CD4-positive, alpha-beta T cell treated with Interleukin-6 at 100 ng/mL for 8 hours (primary cell): ENCODE data around the gene NKAIN1.

Experiments used
- DNase-seq: peaks from one replicate; pipeline ENCODE4 v3.0.0-alpha.2; 2020; ENCODE audit warnings: mixed read lengths, low spot score

The NKAIN1 gene

GRCh38 chr1:31232689-31233088 lies 7.0 kb downstream of the NKAIN1 start:
- DNase-seq: no peak

- DNase-seq: no peak
Observed at GRCh38 chr1:31231802-31232201, 7.9 kb downstream of the NKAIN1 start.

GRCh38 chr1:31230378-31230777 lies 9.3 kb downstream of the NKAIN1 start:
- DNase-seq: no peak

- DNase-seq: no peak
Observed at GRCh38 chr1:31228986-31229385, 10.7 kb downstream of the NKAIN1 start.

GRCh38 chr1:31227891-31228568 lies 11.7 kb downstream of the NKAIN1 start:
- no peak for DNase-seq

GRCh38 chr1:31224068-31224467 lies 15.6 kb downstream of the NKAIN1 start:
- DNase-seq: no peak

- DNase-seq: no peak
Observed at GRCh38 chr1:31222176-31222575, 17.5 kb downstream of the NKAIN1 start.

- no peak for DNase-seq
Observed at GRCh38 chr1:31221072-31221471, 18.6 kb downstream of the NKAIN1 start.

GRCh38 chr1:31219489-31219888 lies 20.2 kb downstream of the NKAIN1 start:
- no peak for DNase-seq

GRCh38 chr1:31218705-31219104 lies 21.0 kb downstream of the NKAIN1 start:
- no peak for DNase-seq

- DNase-seq: no peak
Observed at GRCh38 chr1:31216016-31216415, 23.7 kb downstream of the NKAIN1 start.

GRCh38 chr1:31215065-31215570 lies 24.6 kb downstream of the NKAIN1 start:
- no peak for DNase-seq

- DNase-seq: no peak
Observed at GRCh38 chr1:31214316-31215064, 25.2 kb downstream of the NKAIN1 start.

GRCh38 chr1:31208361-31208945 lies 31.2 kb downstream of the NKAIN1 start:
- no peak for DNase-seq

- DNase-seq: no peak
Observed at GRCh38 chr1:31207569-31207968, 32.1 kb downstream of the NKAIN1 start.

GRCh38 chr1:31207046-31207445 lies 32.6 kb downstream of the NKAIN1 start:
- no peak for DNase-seq

- DNase-seq: no peak
Observed at GRCh38 chr1:31203215-31203614, 36.5 kb downstream of the NKAIN1 start.

- DNase-seq: no peak
Observed at GRCh38 chr1:31201931-31202360, 37.7 kb downstream of the NKAIN1 start.

- DNase-seq: no peak
Observed at GRCh38 chr1:31199949-31200348, 39.7 kb downstream of the NKAIN1 start.

GRCh38 chr1:31199236-31199790 lies 40.4 kb downstream of the NKAIN1 start:
- no peak for DNase-seq

- no peak for DNase-seq
Observed at GRCh38 chr1:31198600-31198999, 41.1 kb downstream of the NKAIN1 start.

- DNase-seq: no peak
Observed at GRCh38 chr1:31198150-31198549, 41.5 kb downstream of the NKAIN1 start.

- DNase-seq: no peak
Observed at GRCh38 chr1:31196685-31197084, 43.0 kb downstream of the NKAIN1 start.
